Body of pancreas (tissue), 4 donors: ENCODE data around the gene AUTS2.

Experiments used
- CTCF ChIP-seq, 7 experiments: fragments of 450-650 bp in 4 of 7; fragments of 200-600 bp in 3 of 7; sonication (generic) in 3 of 7; IDR thresholded peaks; one replicate each; pipeline ENCODE4 v1.5.1; 2016 to 2019; ENCODE audit warnings: antibody characterized with exemption in 7 of 7
- POLR2A ChIP-seq, 3 donors: fragments of 450-650 bp; IDR thresholded peaks; one replicate each; pipeline ENCODE4 v1.6.1; 2016; ENCODE audit warnings: antibody characterized with exemption in 3 of 3, mild to moderate bottlenecking in 2 of 3

- no peak for TF ChIP-seq CTCF (IDR thresholded peaks at IDR 0.05)
- TF ChIP-seq POLR2A (IDR thresholded peaks at IDR 0.05) = no peak
Observed at GRCh38 chr7:69773535-69774225, 175.4 kb downstream of the AUTS2 start.
